GM21576 (cell line): ENCODE data around the gene FAM131A.

Source experiments
- ATAC-seq: cut with Tn5 transposase; IDR thresholded peaks from one replicate; pipeline ENCODE4 v1.9.1; 2021; ENCODE audit warnings: mild to moderate bottlenecking, moderate library complexity; ENCODE audit not compliant: unreplicated experiment

FAM131A gene

DNA sequence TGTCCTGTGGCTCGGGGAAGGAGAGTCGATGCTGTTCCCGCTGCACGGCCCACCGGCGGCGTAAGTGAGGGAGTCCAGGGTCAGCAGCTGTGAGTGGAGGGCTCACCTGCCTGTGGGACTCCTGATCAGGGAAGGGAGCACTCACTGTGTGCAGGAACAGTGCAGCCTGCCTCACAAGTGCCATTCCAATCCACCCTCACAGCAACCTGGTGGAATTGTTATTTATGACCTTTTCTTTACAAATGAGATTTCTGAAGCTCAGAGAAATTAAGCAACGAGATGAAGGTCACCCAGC lies 51.5 kb downstream of the FAM131A start:
- no peak for ATAC-seq

DNA sequence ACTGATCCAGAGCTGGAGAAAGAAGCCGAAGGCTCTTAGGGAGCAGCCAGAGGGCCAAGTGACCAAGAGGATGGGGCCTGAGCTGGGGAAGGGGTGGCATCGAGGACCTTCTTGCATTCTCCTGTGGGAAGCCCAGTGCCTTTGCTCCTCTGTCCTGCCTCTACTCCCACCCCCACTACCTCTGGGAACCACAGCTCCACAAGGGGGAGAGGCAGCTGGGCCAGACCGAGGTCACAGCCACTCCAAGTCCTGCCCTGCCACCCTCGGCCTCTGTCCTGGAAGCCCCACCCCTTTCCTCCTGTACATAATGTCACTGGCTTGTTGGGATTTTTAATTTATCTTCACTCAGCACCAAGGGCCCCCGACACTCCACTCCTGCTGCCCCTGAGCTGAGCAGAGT lies 52.0 kb downstream of the FAM131A start:
- no peak for ATAC-seq

DNA sequence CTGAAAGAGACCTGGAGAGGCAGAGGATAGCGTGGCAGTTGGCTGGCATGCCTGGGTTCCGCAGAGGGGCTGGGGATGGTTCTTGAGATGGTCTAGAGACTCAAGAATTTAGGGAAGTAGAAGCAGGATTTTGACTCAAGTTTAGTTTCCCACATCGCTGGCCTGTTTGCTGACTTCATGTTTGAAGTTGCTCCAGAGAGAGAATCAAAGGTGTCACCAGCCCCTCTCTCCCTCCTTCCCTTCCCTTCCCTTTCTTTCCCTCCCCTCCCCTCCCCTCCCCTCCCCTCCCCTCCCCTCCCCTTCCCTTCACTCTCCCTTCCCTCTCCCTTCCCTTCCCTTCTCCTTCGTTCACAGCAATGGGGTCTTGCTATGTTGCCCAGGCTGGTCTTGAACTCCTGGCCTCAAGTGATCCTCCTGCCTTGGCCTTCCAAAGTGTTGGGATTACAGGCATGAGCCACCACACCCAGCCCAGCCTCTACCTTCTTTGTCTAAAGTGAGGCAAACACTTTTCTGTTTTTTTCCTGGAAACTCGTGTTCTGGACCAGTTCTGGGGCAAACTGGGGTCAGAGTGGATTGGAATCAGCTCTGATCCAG lies 52.6 kb downstream of the FAM131A start:
- no peak for ATAC-seq

DNA sequence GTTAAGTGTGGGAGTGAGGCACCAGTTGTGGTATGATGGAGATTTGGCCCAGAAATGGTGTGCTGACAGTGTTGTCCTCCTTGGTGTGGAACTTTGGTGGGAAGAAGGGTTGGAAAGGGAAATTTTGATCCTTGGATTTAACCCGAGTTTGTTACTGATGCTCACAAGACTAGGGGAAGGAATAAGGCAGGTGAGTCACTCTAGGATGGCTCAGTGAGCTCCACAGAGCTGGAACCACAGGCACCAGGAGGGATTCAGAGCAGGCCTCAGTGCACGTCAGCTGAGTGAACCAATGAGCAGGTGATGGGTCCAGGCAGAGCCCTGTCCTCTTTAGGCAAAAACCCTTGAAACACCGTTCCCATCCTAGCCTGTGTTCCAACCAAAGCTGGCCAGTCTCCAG lies 53.9 kb downstream of the FAM131A start:
- ATAC-seq = no peak

DNA sequence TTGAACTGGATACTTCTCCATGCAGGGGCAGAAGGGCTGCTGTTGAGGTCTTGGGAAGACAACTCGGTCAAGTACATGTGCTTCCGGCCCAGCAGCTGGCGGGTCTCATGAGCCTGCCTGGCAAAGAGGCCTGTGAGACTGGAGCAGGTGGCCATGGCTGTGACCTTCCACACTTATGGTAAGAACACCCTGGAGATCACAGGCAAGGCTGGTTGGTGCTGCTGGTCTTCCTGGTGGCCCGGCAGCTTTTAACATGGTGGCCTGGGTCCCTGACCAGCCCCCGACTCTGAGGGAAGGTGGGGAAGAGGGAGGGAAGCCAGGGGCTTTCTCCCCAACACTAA lies 57.9 kb downstream of the FAM131A start:
- ATAC-seq = no peak
